Transverse colon (tissue), 4 donors: Measurements from ENCODE around the gene RALGPS1. TPM values are rescaled to one million over a fixed set of nuclear protein-coding genes. Genes with fewer than 3 reads are reported as not detected.
A peak's percentile ranks its signal among the peaks of the same experiment; 100 is the strongest.

Experiments
- DNase-seq: peaks from one replicate; pipeline ENCODE4 v3.0.0-alpha.2; 2019
- H3K27ac ChIP-seq, 4 donors: fragments of 200-600 bp; sonication (generic); 2 replicates each; pipeline ENCODE4 v1.5.1; 2016 to 2018; ENCODE audit warnings: inconsistent platforms in 4 of 4
- H3K27me3 ChIP-seq: fragments of 200-600 bp; sonication (generic); 2 replicates; pipeline ENCODE4 v1.5.1; 2017; ENCODE audit warnings: inconsistent platforms
- H3K36me3 ChIP-seq, 4 donors: fragments of 200-600 bp; sonication (generic); 2 replicates each; pipeline ENCODE4 v1.5.1; 2017 to 2019; ENCODE audit warnings: inconsistent platforms in 4 of 4
- H3K4me1 ChIP-seq, 4 donors: fragments of 200-600 bp; sonication (generic); 2 replicates each; pipeline ENCODE4 v1.5.1; 2017 to 2020; ENCODE audit warnings: inconsistent platforms in 4 of 4
- H3K4me3 ChIP-seq, 4 donors: fragments of 200-600 bp; sonication (generic); 1 replicate in 1 of 4; 2 replicates in 3 of 4; pipeline versions ENCODE4 v1.5.1 to v1.6.1; 2017 to 2019; ENCODE audit warnings: inconsistent platforms in 4 of 4
- H3K9me3 ChIP-seq, 2 donors: fragments of 200-600 bp; sonication (generic); 2 replicates each; pipeline ENCODE4 v1.5.1; 2017 to 2019; ENCODE audit warnings: inconsistent platforms in 2 of 2
- CTCF ChIP-seq, 5 experiments: fragments of 200-600 bp in 3 of 5; fragments of 450-650 bp in 2 of 5; sonication (generic) in 3 of 5; IDR thresholded peaks; 1 replicate in 2 of 5; 2 replicates in 3 of 5; pipeline ENCODE4 v1.5.1; 2016 to 2017; ENCODE audit warnings: antibody characterized with exemption in 5 of 5, inconsistent platforms in 3 of 5, mild to moderate bottlenecking in 2 of 5, moderate library complexity in 1 of 5
- EP300 ChIP-seq: sonication (generic); formaldehyde crosslinking; IDR thresholded peaks from one replicate; pipeline ENCODE4 v1.6.1; 2017; ENCODE audit warnings: antibody characterized with exemption, low read depth
- POLR2A ChIP-seq: fragments of 450-650 bp; IDR thresholded peaks from one replicate; pipeline ENCODE4 v1.6.1; 2016; ENCODE audit warnings: antibody characterized with exemption, mild to moderate bottlenecking, moderate library complexity
- POLR2AphosphoS5 ChIP-seq, 3 donors: sonication (generic); formaldehyde crosslinking; IDR thresholded peaks; one replicate each; pipeline ENCODE4 v1.6.1; 2016; ENCODE audit warnings: antibody characterized with exemption in 3 of 3
- WGBS, 2 donors: methylation state at CpG; one replicate each; pipeline ENCODE4 v1.1.5; 2018; ENCODE audit warnings: low coverage in 1 of 2; 5-methylcytosine and 5-hydroxymethylcytosine counted together
- in situ Hi-C, 4 donors: fragments of 200-750 bp; cut with MboI; loops; one replicate each; pipeline versions ENCODE4 v1.15.0 to v1.15.1; 2017; ENCODE audit warnings: low sequenced_read_pairs in 3 of 4, low pct_ligation_motif_present in 1 of 4, low pct_unique_long_range_greater_than_20kb in 1 of 4
- intact Hi-C: fragments of 100-400 bp; cut with DNase I; formaldehyde crosslinking; loops from one replicate; pipeline ENCODE4 v1.15.1; 2023; ENCODE audit warnings: low total_unique reads
- total RNA-seq, 4 donors: library from RNA; depleted of rRNA; stranded (reverse); fragments of >200 nt; gene quantifications; one replicate each; pipeline ENCODE4 v1.1.0, GENCODE V29; 2016

Gene RALGPS1
- total RNA-seq, 4 donors from 2014 or later, result 46.0 to 119 (median 87.6) TPM

- H3K27me3 ChIP-seq, result no peaks in the 10 kb centered on the region
- WGBS, 2 donors, result 76 to 83% methylated on average over 2 of the region's 2 CpGs
- no peak overlapping the region for H3K4me3 ChIP-seq
- no peak for DNase-seq
- intact Hi-C loops (no loop called here), in situ Hi-C loops (no loop called here)
- H3K4me1 ChIP-seq, result peaks cover 8 to 27% (median 10%) of the 10 kb centered on the region in 4 donors
- no peaks in the 10 kb centered on the region for H3K9me3 ChIP-seq
- H3K36me3 ChIP-seq, result no peaks in the 10 kb centered on the region
- TF ChIP-seq POLR2A, result no peak
- no peak for TF ChIP-seq EP300
- no peak for TF ChIP-seq POLR2AphosphoS5 (IDR thresholded peaks at IDR 0.05)
- no peak for TF ChIP-seq CTCF (IDR thresholded peaks at IDR 0.05)
- peak overlapping the region; percentile 5 to 68 (median 46) for H3K27ac ChIP-seq
Observed at GRCh38 chr9:126991183-126991582, 76.6 kb downstream of the RALGPS1 start.

DNA sequence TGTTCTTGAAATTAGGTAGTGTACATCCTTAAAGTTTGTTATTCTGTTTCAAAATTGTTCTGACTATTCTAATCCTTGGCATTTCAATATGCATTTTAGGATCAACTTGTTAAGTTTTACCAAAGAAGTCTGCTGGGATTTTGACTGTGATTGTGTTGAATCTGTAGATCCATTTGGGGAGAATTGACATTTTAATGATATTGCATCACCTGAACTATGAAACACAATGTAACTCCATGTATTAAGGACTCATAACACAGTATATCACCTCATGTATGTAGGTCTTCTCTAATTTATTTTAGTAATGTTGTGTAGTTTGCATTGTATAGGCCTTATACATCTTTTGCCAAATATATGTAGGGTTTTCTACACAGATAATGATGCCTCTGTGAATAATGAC is 77.8 kb downstream of the RALGPS1 start:
- H3K36me3 ChIP-seq, result no peaks in the 10 kb centered on the region
- H3K4me1 ChIP-seq, result peaks cover 0 to 17% (median 2%) of the 10 kb centered on the region in 4 donors
- in situ Hi-C loops, result no loop called here
- no peak overlapping the region for H3K4me3 ChIP-seq
- no peaks in the 10 kb centered on the region for H3K9me3 ChIP-seq
- H3K27ac ChIP-seq, result no peak overlapping the region
- no peak for TF ChIP-seq POLR2A
- no peak for TF ChIP-seq POLR2AphosphoS5 (IDR thresholded peaks at IDR 0.05)
- no peak for TF ChIP-seq EP300
- TF ChIP-seq CTCF (IDR thresholded peaks at IDR 0.05), result no peak
- H3K27me3 ChIP-seq, result no peaks in the 10 kb centered on the region
- DNase-seq, result no peak
- intact Hi-C loops, result no loop called here

DNA sequence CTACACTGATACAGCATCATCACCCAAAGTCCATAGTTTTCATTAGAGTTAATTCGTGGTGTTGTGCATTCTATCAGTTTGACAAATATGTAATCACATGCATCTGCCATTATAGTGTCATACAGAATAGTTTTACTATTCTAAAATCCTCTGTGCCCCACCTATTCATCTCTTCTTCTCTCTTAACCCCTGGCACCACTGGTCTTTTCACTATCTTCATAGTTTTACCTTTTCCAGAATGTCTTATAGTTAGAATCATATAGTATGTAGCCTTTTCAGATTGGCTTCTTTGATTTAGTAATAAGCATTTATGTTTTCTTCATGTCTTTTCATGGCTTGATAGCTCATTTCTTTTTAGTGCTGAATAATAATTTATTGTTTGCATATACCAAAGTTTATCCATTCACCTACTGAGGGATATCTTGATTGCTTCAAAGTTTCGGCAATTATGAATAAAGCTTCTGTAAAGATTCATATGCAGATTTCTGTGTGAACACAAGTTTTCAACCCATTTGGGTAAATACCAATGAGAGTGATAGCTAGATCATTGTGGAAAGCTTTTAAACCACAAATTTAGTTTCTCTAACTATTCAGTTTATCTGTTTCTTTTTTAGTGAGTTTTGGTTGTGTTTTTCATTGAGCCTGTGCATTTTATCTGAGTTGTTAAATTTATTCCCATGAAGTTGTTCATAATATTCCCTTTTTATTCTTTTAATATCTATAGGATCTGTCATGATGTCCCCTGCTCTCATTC is 84.9 kb downstream of the RALGPS1 start:
- Histone ChIP-seq H3K9me3 (no peaks in the 10 kb centered on the region), H3K27me3 (no peaks in the 10 kb centered on the region), H3K36me3 (no peaks in the 10 kb centered on the region), H3K27ac (no peak overlapping the region), H3K4me1 (no peaks in the 10 kb centered on the region), H3K4me3 (no peak overlapping the region)
- in situ Hi-C loops, result no loop called here
- intact Hi-C loops, result no loop called here
- TF ChIP-seq POLR2A, result no peak
- no peak for TF ChIP-seq POLR2AphosphoS5 (IDR thresholded peaks at IDR 0.05)
- no peak for TF ChIP-seq CTCF (IDR thresholded peaks at IDR 0.05)
- 72 to 100% methylated on average over 1 to 2 of the region's 2 CpGs for WGBS, 2 donors
- DNase-seq, result no peak

DNA sequence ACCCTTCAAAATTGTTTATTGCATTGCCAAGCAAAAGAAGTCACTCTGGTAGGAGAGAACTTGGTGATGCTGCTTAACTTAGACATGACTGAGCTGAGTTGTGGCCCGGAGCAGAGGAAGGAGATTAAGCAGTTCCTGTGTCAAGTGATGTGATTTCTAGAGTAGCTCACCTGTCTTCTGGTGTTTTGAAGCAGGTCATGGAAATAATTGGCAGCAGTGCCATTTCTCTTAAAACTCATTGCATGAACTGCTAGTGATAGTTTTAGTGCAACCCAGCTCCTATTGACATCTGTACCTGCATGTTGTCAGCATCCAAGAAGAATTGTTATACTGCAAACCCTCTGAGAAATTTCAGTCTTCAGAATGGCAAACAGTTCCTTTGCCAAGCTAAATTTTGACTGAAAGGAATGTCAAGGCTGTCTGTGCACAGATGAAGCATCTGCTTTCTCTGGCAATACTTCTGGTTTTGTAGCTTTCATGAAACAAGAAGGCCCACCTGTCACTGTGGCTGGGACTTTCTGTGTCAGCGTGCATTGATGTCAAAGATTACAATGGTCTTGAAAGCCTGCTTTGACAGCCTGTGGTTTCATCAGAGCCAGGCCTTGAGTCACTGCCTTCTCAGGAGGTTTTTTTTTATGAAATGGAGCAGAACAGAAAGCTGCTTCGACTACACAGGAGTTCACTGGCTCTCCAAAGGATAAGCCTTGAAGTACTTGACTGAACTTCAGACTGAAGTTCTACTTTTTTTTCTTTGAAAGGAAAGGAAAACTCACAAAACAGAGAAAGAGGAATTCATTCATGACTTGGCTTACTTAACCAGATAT is 90.6 kb downstream of the RALGPS1 start:
- in situ Hi-C loops (no loop called here), intact Hi-C loops (no loop called here)
- no peak overlapping the region for H3K4me3 ChIP-seq

More for the DNA sequence above, 90.6 kb downstream of the RALGPS1 start:
- H3K27ac ChIP-seq, result no peak overlapping the region
- H3K9me3 ChIP-seq, result no peaks in the 10 kb centered on the region
- DNase-seq, result no peak
- TF ChIP-seq POLR2AphosphoS5 (IDR thresholded peaks at IDR 0.05) (no peak), EP300 (no peak), CTCF (IDR thresholded peaks at IDR 0.05) (no peak), POLR2A (no peak)
- no peaks in the 10 kb centered on the region for H3K27me3 ChIP-seq
- H3K4me1 ChIP-seq, result peaks cover 0 to 6% (median 0%) of the 10 kb centered on the region in 4 donors
- no peaks in the 10 kb centered on the region for H3K36me3 ChIP-seq
- 67 to 80% methylated on average over 1 to 3 of the region's 3 CpGs for WGBS, 2 donors
